Ishikawa (cell line): Measurements from ENCODE around the gene TUBA4A.

ENCODE experiments used
- MAX ChIP-seq: IDR thresholded peaks from 2 replicates; pipeline ENCODE4 v1.6.1; 2012
- RAD21 ChIP-seq: IDR thresholded peaks from 2 replicates; pipeline ENCODE4 v1.6.1; 2012; ENCODE audit warnings: low read depth
- TAF1 ChIP-seq: IDR thresholded peaks from 2 replicates; pipeline ENCODE4 v1.6.1; 2012; ENCODE audit warnings: low read depth, mild to moderate bottlenecking
- YY1 ChIP-seq: IDR thresholded peaks from 2 replicates; pipeline ENCODE4 v1.6.1; 2012; ENCODE audit warnings: low read depth
- ZBTB7A ChIP-seq: IDR thresholded peaks from 2 replicates; pipeline ENCODE4 v1.6.1; 2012; ENCODE audit warnings: low read depth

DNA sequence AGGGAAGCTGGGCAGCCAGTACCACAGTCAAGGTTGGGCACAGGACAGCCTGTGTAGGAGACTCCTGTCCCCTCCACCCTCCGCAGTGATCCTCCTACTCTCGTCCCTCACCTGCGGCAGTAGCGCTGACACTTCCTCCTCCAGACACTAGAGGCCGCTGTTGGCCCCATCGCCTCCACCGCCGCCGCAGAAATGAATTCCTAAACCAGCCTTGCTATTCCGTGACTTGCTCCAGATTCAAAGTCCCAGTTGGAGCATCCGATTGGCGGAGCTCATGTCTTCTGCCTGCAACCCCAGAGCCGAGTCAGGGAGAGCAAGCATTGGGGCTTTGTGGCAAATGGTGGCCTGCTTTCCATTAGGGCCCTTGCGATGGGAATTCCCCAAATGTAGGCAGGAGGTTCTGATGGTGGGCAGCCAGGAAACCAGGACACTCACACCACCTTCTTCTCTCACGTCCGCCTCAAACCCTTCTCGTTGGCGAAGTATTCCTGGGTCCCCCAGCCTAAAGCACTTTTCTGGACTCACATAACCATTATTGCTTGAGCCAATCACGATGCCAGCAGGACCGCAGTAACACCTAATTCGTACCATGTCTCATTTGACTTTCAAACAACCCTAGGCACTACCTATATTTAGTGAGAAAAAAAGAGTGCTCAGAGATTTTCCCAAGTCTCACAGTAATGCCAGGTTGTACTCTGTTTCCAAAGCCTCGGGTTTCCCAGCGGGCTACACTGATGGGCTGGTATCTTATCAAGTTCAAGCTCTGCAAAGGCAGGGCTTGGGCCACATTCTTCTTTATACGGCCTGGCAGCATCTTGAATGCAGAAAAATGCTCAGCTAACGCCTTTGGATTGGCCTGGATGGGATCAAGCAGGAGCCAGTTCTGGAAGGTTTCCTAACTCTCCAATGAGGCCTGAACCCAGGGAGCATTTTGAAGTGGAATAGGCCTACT lies 24.3 kb upstream of the TUBA4A start:
- no peak for TF ChIP-seq ZBTB7A
- peak; percentile 82 for TF ChIP-seq RAD21
- no peak for TF ChIP-seq MAX
- TF ChIP-seq YY1 = no peak
- no peak for TF ChIP-seq TAF1
